GM12878 (cell line): Measurements from ENCODE around the gene CD34. TPM values are rescaled to one million over a fixed set of nuclear protein-coding genes. Genes with fewer than 3 reads are reported as not detected.

Source experiments
- ATAC-seq: fragments of 200-7000 bp; cut with Tn5 transposase; 3 replicates; pipeline ENCODE4 v1.9.1; 2020; ENCODE audit warnings: mild to moderate bottlenecking, moderate library complexity
- BruUV-seq: library from RNA; stranded (reverse); fragments of 400-500 nt; replicated peaks from 2 replicates; lab custom pipeline; 2021; lab: Mats Ljungman, UMichigan
- CTCF ChIA-PET: fragments of 300-600 bp; sonication (Branson Sonifier 250); formaldehyde crosslinking; extraction: SDS; loops from one replicate; lab custom pipeline; 2021; ENCODE audit warnings: inconsistent platforms; lab: Yijun Ruan, JAX
- POLR2A ChIA-PET: fragments of 350-600 bp; formaldehyde crosslinking; extraction: SDS; loops from one replicate; lab custom pipeline; 2021; ENCODE audit warnings: inconsistent platforms; lab: Charles Lee
- RAD21 ChIA-PET: fragments of 300-600 bp; sonication (Branson Sonifier 250); formaldehyde crosslinking; loops from one replicate; lab custom pipeline; 2023; ENCODE audit warnings: antibody characterized with exemption; ENCODE audit not compliant: unreplicated experiment; lab: Charles Lee
- SMC1A ChIA-PET: fragments of 300-600 bp; sonication (Branson Sonifier 250); formaldehyde crosslinking; loops from one replicate; lab custom pipeline; 2023; ENCODE audit not compliant: unreplicated experiment, uncharacterized antibody; lab: Charles Lee
- DNase-seq: peaks from one replicate; pipeline ENCODE4 v3.0.0-alpha.2; 2011; ENCODE audit warnings: low read depth, low spot score
- FAIRE-seq: peaks from 3 replicates; lab custom pipeline; 2011; peaks lifted over from hg19 to GRCh38; lab: Jason Lieb, UNC
- H2AFZ ChIP-seq: 2 replicates; pipeline ENCODE4 v1.6.0; 2011; ENCODE audit warnings: low read depth, low read length, control low read depth; ENCODE audit not compliant: control insufficient read depth
- H3K27ac ChIP-seq: 2 replicates; pipeline ENCODE4 v1.5.1; 2011; ENCODE audit warnings: control low read depth; ENCODE audit not compliant: control insufficient read depth, insufficient read depth
- H3K27me3 ChIP-seq, 2 experiments: replicated peaks in 1 of 2; 2 replicates each; pipeline versions ENCODE4 v1.6.0 to v1.6.1; 2011; ENCODE audit warnings: low read length in 1 of 2; ENCODE audit not compliant: control insufficient read depth in 2 of 2, insufficient read depth in 2 of 2
- H3K36me3 ChIP-seq, 2 experiments: 2 replicates each; pipeline ENCODE4 v1.5.1; 2011; ENCODE audit warnings: low read length in 1 of 2; ENCODE audit not compliant: control insufficient read depth in 2 of 2, insufficient read depth in 2 of 2
- H3K4me1 ChIP-seq: 2 replicates; pipeline ENCODE4 v1.6.1; 2011; ENCODE audit warnings: mild to moderate bottlenecking, low read length, moderate library complexity, mixed read lengths; ENCODE audit not compliant: control insufficient read depth, insufficient read depth
- H3K4me2 ChIP-seq: 2 replicates; pipeline ENCODE4 v1.6.0; 2011; ENCODE audit warnings: control low read depth; ENCODE audit not compliant: control insufficient read depth, insufficient read depth
- H3K4me3 ChIP-seq: fragments of 200-600 bp; sonication (generic); 2 replicates; pipeline ENCODE4 v1.5.1; 2016
- H3K79me2 ChIP-seq: 2 replicates; pipeline ENCODE4 v1.6.0; 2011; ENCODE audit warnings: low read length; ENCODE audit not compliant: control insufficient read depth, insufficient read depth
- H3K9ac ChIP-seq: 2 replicates; pipeline ENCODE4 v1.8.0; 2011; ENCODE audit warnings: low read length, control low read depth, mixed read lengths; ENCODE audit not compliant: control insufficient read depth, insufficient read depth
- H3K9me3 ChIP-seq: replicated peaks from 3 replicates; pipeline ENCODE4 v1.5.1; 2011; ENCODE audit warnings: mild to moderate bottlenecking, low read length; ENCODE audit not compliant: control insufficient read depth, insufficient read depth
- H4K20me1 ChIP-seq: 2 replicates; pipeline ENCODE4 v1.6.0; 2011; ENCODE audit not compliant: control insufficient read depth, insufficient read depth
- CBX3 ChIP-seq: fragments of 200-600 bp; sonication (generic); IDR thresholded peaks from 2 replicates; pipeline ENCODE4 v1.6.1; 2016; ENCODE audit warnings: low read depth, borderline replicate concordance
- CHD1 ChIP-seq: IDR thresholded peaks from 2 replicates; pipeline ENCODE4 v1.6.1; 2012; ENCODE audit warnings: low read depth, low read length, improper control_type of control experiment
- CHD4 ChIP-seq: fragments of 200-600 bp; sonication (generic); IDR thresholded peaks from 2 replicates; pipeline ENCODE4 v1.6.1; 2016; ENCODE audit warnings: mild to moderate bottlenecking
- EGR1 ChIP-seq, 2 experiments: IDR thresholded peaks; 1 replicate in 1 of 2; 2 replicates in 1 of 2; pipeline ENCODE4 v1.6.1; 2011 to 2012; ENCODE audit warnings: low read depth in 2 of 2, low read length in 2 of 2, borderline replicate concordance in 1 of 2, mild to moderate bottlenecking in 1 of 2, moderate library complexity in 1 of 2
- FOS ChIP-seq: IDR thresholded peaks from 3 replicates; pipeline ENCODE4 v1.6.1; 2011; ENCODE audit warnings: borderline replicate concordance; ENCODE audit not compliant: insufficient read length; ENCODE audit errors: extremely low read depth
- MTA3 ChIP-seq: IDR thresholded peaks from 2 replicates; pipeline ENCODE4 v1.6.1; 2012; ENCODE audit warnings: low read length, inconsistent platforms, borderline replicate concordance
- RAD21 ChIP-seq: IDR thresholded peaks from 2 replicates; pipeline ENCODE4 v1.6.1; 2011; ENCODE audit warnings: mild to moderate bottlenecking, low read depth, low read length, moderate library complexity; ENCODE audit not compliant: insufficient read depth
- SUZ12 ChIP-seq: fragments of 200-600 bp; sonication (generic); IDR thresholded peaks from one replicate; pipeline ENCODE4 v1.6.1; 2018; ENCODE audit warnings: antibody characterized with exemption, mild to moderate bottlenecking; ENCODE audit not compliant: unreplicated experiment
- WGBS: methylation state at CpG from one replicate; pipeline ENCODE4 v1.1.6; 2016; ENCODE audit warnings: low lambda C conversion rate; ENCODE audit not compliant: insufficient replicate concordance, insufficient coverage; ENCODE audit errors: missing lambda C conversion rate; 5-methylcytosine and 5-hydroxymethylcytosine counted together
- in situ Hi-C: fragments of 300-500 bp; cut with MboI; formaldehyde crosslinking; loops from 9 replicates; pipeline ENCODE4 v1.14.3; 2018; ENCODE audit warnings: mixed read lengths
- intact Hi-C: fragments of 100-400 bp; cut with micrococcal nuclease; formaldehyde crosslinking; loops from one replicate; pipeline ENCODE4 v1.14.2; 2022; ENCODE audit not compliant: unreplicated experiment
- polyA plus RNA-seq, 11 experiments: library from polyadenylated mRNA; depleted of rRNA in 4 of 11; unstranded in 6 of 11; stranded (reverse) in 5 of 11; fragments of >200 nt; fragmentation: Nextera tagmentation in 4 of 11; fragmentation: Illumina TruSeq in 1 of 11; extraction: Ambion mirVana in 4 of 11; extraction: Trizol in 1 of 11; gene quantifications; 1 replicate in 1 of 11; 2 replicates in 10 of 11; pipeline versions ENCODE4 v1.2.1 to v1.2.3, GENCODE V29; 2011 to 2016; ENCODE audit warnings: inconsistent platforms in 2 of 11, missing spikeins in 2 of 11, low read depth in 1 of 11
- total RNA-seq, 4 experiments: library from RNA; depleted of rRNA in 3 of 4; stranded (reverse); fragments of >200 nt in 3 of 4; fragmentation: Illumina TruSeq in 1 of 4; extraction: Trizol in 1 of 4; gene quantifications; 2 replicates each; pipeline versions ENCODE4 v1.2.1 to v1.2.3, GENCODE V29; 2013 to 2021
- TF ChIP-seq, protein P1 (sequence below): IDR thresholded peaks from 2 replicates; pipeline ENCODE4 v1.6.1; 2011; ENCODE audit warnings: mild to moderate bottlenecking, low read depth, low read length, moderate library complexity; ENCODE audit not compliant: insufficient replicate concordance

Gene CD34
- total and polyA plus RNA-seq, 10 of the 15 experiments (the other 5 are each of a cell fraction or from before 2014, with no cell fraction given), result under 0.01 to 0.08 (median 0.02) TPM; not detected in 6

DNA sequence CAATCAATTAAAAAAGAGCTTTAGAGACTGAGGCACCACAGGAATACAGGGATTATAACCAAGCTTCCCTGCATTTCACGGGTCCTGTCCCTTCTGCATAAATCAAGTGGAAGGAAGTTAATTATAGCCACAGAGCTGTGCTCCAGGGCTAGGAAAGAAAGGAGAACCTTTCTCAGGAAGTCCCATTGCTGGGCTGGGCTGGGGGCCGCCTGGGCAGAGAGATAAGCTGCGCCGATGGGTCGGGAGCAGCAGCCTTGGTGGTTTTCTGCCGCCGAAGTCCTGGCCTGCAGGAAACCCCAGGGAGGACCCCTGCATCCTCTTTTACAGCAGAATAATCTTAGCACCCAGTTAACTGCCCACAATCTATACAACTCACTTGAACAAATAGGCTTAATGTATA, 12.6 kb upstream of the CD34 start:
- ChIA-PET RAD21 (interaction anchor here (1.2 kb wide), 1 partner anchor 39 kb away, joined by 5 read pairs; no protein-coding TSS in a partner anchor), SMC1A (interaction anchor here (0.7 to 2.0 kb wide), 3 partner anchors 10 to 26 kb away, joined by 3 to 5 read pairs (median 4); no protein-coding TSS in a partner anchor), CTCF (interaction anchor here (1.4 kb wide), 1 partner anchor 40 kb away, joined by 3 read pairs; no protein-coding TSS in a partner anchor), POLR2A (no interaction called here)
- in situ Hi-C loops, result no loop called here
- Histone ChIP-seq H3K4me3 (no peak overlapping the region), H3K79me2 (no peaks in the 10 kb centered on the region), H3K9me3 (no peaks in the 10 kb centered on the region), H2AFZ (no peak overlapping the region), H3K36me3 (no peaks in the 10 kb centered on the region), H3K4me2 (no peak overlapping the region), H3K27ac (no peak overlapping the region), H4K20me1 (no peaks in the 10 kb centered on the region), H3K27me3 (peaks cover 0 to 9% of the 10 kb centered on the region in 2 experiments), H3K4me1 (no peaks in the 10 kb centered on the region), H3K9ac (no peak overlapping the region)
- no TSS peak for BruUV-seq
- no peak for ATAC-seq
- intact Hi-C loops, result no loop called here
- TF ChIP-seq CBX3 (no peak), EGR1 (IDR thresholded peaks at IDR 0.05; ENCODE audit: borderline replicate concordance in 1 of 2, low read depth in 2 of 2, low read length in 2 of 2) (no peak), CHD1 (no peak), MTA3 (no peak), FOS (no peak), RAD21 (no peak), CHD4 (no peak), SUZ12 (no peak)
- TF ChIP-seq, protein P1, sequence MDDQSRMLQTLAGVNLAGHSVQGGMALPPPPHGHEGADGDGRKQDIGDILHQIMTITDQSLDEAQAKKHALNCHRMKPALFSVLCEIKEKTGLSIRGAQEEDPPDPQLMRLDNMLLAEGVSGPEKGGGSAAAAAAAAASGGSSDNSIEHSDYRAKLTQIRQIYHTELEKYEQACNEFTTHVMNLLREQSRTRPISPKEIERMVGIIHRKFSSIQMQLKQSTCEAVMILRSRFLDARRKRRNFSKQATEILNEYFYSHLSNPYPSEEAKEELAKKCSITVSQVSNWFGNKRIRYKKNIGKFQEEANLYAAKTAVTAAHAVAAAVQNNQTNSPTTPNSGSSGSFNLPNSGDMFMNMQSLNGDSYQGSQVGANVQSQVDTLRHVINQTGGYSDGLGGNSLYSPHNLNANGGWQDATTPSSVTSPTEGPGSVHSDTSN, result no peak
- 75% methylated on average over 7 of the region's 7 CpGs for WGBS
- no peak for FAIRE-seq
- DNase-seq, result no peak
